Parathyroid adenoma (tissue), 2 donors: ENCODE data around the gene ARHGAP18.

Experiments used
- H2AFZ ChIP-seq: fragments of 300-600 bp; sonication (generic); one replicate; pipeline ENCODE4 v1.7.0; 2017; ENCODE audit warnings: antibody characterized with exemption, mild to moderate bottlenecking
- H3K27ac ChIP-seq: fragments of 300-600 bp; sonication (generic); one replicate; pipeline ENCODE4 v1.7.0; 2017
- H3K27me3 ChIP-seq: fragments of 300-600 bp; sonication (generic); one replicate; pipeline ENCODE4 v1.7.0; 2017; ENCODE audit warnings: low read length; ENCODE audit not compliant: control insufficient read depth, insufficient read depth
- H3K36me3 ChIP-seq: fragments of 300-600 bp; sonication (generic); one replicate; pipeline ENCODE4 v1.7.0; 2017; ENCODE audit warnings: low read length; ENCODE audit not compliant: control insufficient read depth, insufficient read depth
- H3K4me1 ChIP-seq: fragments of 300-600 bp; sonication (generic); one replicate; pipeline ENCODE4 v1.7.0; 2017; ENCODE audit warnings: control low read depth
- H3K4me2 ChIP-seq: fragments of 300-600 bp; sonication (generic); one replicate; pipeline ENCODE4 v1.7.0; 2017; ENCODE audit warnings: low read length
- H3K4me3 ChIP-seq: fragments of 300-600 bp; sonication (generic); one replicate; pipeline ENCODE4 v1.7.0; 2017; ENCODE audit warnings: low read depth, low read length
- H3K79me2 ChIP-seq: fragments of 300-600 bp; sonication (generic); one replicate; pipeline ENCODE4 v1.7.0; 2017; ENCODE audit warnings: control low read depth
- H3K9ac ChIP-seq: fragments of 300-600 bp; sonication (generic); one replicate; pipeline ENCODE4 v1.7.0; 2017; ENCODE audit warnings: mild to moderate bottlenecking
- H3K9me3 ChIP-seq: fragments of 300-600 bp; sonication (generic); one replicate; pipeline ENCODE4 v1.7.0; 2017; ENCODE audit warnings: low read length; ENCODE audit not compliant: control insufficient read depth
- CTCF ChIP-seq: fragments of 300-600 bp; sonication (generic); IDR thresholded peaks from one replicate; pipeline ENCODE4 v1.7.0; 2017; ENCODE audit warnings: antibody characterized with exemption, mild to moderate bottlenecking
- donor health status: primary hyperparathyroidism.

The ARHGAP18 gene

GRCh38 chr6:129643968-129644367 lies 66.0 kb downstream of the ARHGAP18 start:
- Histone ChIP-seq H3K79me2 (peaks cover 2% of the 10 kb centered on the region), H3K27me3 (no peaks in the 10 kb centered on the region), H3K4me2 (no peak overlapping the region), H3K4me1 (peaks cover 34% of the 10 kb centered on the region), H3K9ac (no peak overlapping the region), H3K4me3 (no peak overlapping the region), H3K36me3 (no peaks in the 10 kb centered on the region), H2AFZ (peak overlapping the region; percentile 69), H3K27ac (peak overlapping the region; percentile 81), H3K9me3 (no peaks in the 10 kb centered on the region)
- TF ChIP-seq CTCF, result no peak

GRCh38 chr6:129643176-129643575 lies 66.8 kb downstream of the ARHGAP18 start:
- Histone ChIP-seq H3K4me1 (peaks cover 34% of the 10 kb centered on the region), H3K27me3 (no peaks in the 10 kb centered on the region)

GRCh38 chr6:129642322-129642721 lies 67.7 kb downstream of the ARHGAP18 start:
- Histone ChIP-seq H3K36me3 (no peaks in the 10 kb centered on the region), H3K4me2 (no peak overlapping the region), H3K79me2 (peaks cover 2% of the 10 kb centered on the region), H3K9me3 (no peaks in the 10 kb centered on the region), H3K4me1 (peaks cover 33% of the 10 kb centered on the region), H3K27ac (no peak overlapping the region), H3K9ac (no peak overlapping the region), H3K27me3 (no peaks in the 10 kb centered on the region), H2AFZ (no peak overlapping the region), H3K4me3 (no peak overlapping the region)
- no peak for TF ChIP-seq CTCF

More at GRCh38 chr6:129643176-129643575, 66.8 kb downstream of the ARHGAP18 start:
- Histone ChIP-seq H3K4me3 (no peak overlapping the region), H3K4me2 (no peak overlapping the region), H3K9me3 (no peaks in the 10 kb centered on the region), H3K36me3 (no peaks in the 10 kb centered on the region), H3K79me2 (peaks cover 2% of the 10 kb centered on the region), H3K9ac (no peak overlapping the region), H2AFZ (no peak overlapping the region), H3K27ac (no peak overlapping the region)
- no peak for TF ChIP-seq CTCF

GRCh38 chr6:129641344-129641743 lies 68.6 kb downstream of the ARHGAP18 start:
- H3K36me3 ChIP-seq, result no peaks in the 10 kb centered on the region
- no peak overlapping the region for H3K27ac ChIP-seq
- H3K9me3 ChIP-seq, result no peaks in the 10 kb centered on the region
- TF ChIP-seq CTCF, result no peak
- H3K9ac ChIP-seq, result no peak overlapping the region
- no peaks in the 10 kb centered on the region for H3K27me3 ChIP-seq
- H2AFZ ChIP-seq, result no peak overlapping the region
- peaks cover 2% of the 10 kb centered on the region for H3K79me2 ChIP-seq
- H3K4me2 ChIP-seq, result no peak overlapping the region
- no peak overlapping the region for H3K4me3 ChIP-seq
- peaks cover 27% of the 10 kb centered on the region for H3K4me1 ChIP-seq

DNA sequence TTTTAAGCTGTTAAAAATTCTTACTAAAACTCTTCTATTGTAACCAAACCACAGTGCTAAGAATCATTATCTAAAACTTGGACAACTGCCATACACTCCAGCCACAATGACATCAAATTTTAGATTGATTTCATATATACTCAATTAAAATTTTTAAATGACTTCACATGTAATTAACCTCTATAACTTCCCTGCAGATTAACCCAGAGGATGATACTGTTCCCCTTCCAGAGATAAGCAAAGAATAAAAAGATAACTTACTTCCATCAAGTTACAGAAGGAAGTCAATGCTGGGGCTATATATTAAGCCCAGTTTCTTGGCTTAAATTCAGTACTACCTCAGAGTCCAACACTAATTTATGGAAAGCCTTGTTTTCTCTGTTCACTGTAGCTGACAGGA lies 71.3 kb downstream of the ARHGAP18 start:
- no peak overlapping the region for H3K4me3 ChIP-seq
- TF ChIP-seq CTCF, result no peak
- H3K79me2 ChIP-seq, result peaks cover 2% of the 10 kb centered on the region
- H3K4me1 ChIP-seq, result peaks cover 1% of the 10 kb centered on the region
- no peak overlapping the region for H3K4me2 ChIP-seq
- H2AFZ ChIP-seq, result no peak overlapping the region
- no peak overlapping the region for H3K9ac ChIP-seq
- no peaks in the 10 kb centered on the region for H3K36me3 ChIP-seq
- H3K27me3 ChIP-seq, result no peaks in the 10 kb centered on the region
- H3K9me3 ChIP-seq, result no peaks in the 10 kb centered on the region
- peak overlapping the region; percentile 30 for H3K27ac ChIP-seq
